Right cardiac atrium (tissue), 5 donors: ENCODE measurements around the gene ZIC5. TPM values are rescaled to one million over a fixed set of nuclear protein-coding genes. Genes with fewer than 3 reads are reported as not detected.

ENCODE experiments used
- ATAC-seq, 2 donors: fragments of 200-7000 bp; cut with Tn5 transposase; one replicate each; pipeline versions ENCODE4 v1.8.0 to v1.9.1; 2020; ENCODE audit warnings: moderate library complexity in 2 of 2, mild to moderate bottlenecking in 1 of 2
- DNase-seq, 3 donors: peaks; one replicate each; pipeline ENCODE4 v3.0.0-alpha.2; 2020
- H3K27ac ChIP-seq: one replicate; pipeline ENCODE4 v1.5.1; 2013; ENCODE audit warnings: mild to moderate bottlenecking, low read length, control low read depth, moderate library complexity
- H3K27me3 ChIP-seq: one replicate; pipeline ENCODE4 v1.6.1; 2013; ENCODE audit not compliant: control insufficient read depth, insufficient read depth
- H3K4me1 ChIP-seq: one replicate; pipeline ENCODE4 v1.6.1; 2013; ENCODE audit warnings: low read length; ENCODE audit not compliant: control insufficient read depth, insufficient read depth
- H3K4me3 ChIP-seq: one replicate; pipeline ENCODE4 v1.5.1; 2013; ENCODE audit warnings: low read length, control low read depth
- H3K9me3 ChIP-seq: one replicate; pipeline ENCODE4 v1.6.1; 2013; ENCODE audit warnings: low read length; ENCODE audit not compliant: control insufficient read depth
- WGBS: extraction: QIAGEN DNeasy Blood & Tissue Kit; methylation state at CpG from one replicate; pipeline ENCODE4 v1.1.7; 2013; 5-methylcytosine and 5-hydroxymethylcytosine counted together
- intact Hi-C, 4 donors: fragments of 100-400 bp; cut with DNase I; formaldehyde crosslinking; loops; one replicate each; pipeline versions ENCODE4 v1.11.0 to v1.14.0; 2022 to 2023
- polyA plus RNA-seq: library from polyadenylated mRNA; stranded (reverse); fragments of 200-250 nt; gene quantifications from one replicate; pipeline ENCODE4 v1.2.3, GENCODE V29; 2013
- total RNA-seq, 4 donors: library from RNA; stranded (reverse); fragmentation: NEBNext Ultra II Directional; extraction: Animal tissue kit (Norgen Biotek cat#: 25700); gene quantifications; one replicate each; pipeline ENCODE4 v1.2.1, GENCODE V29; 2021
- donor health status: healthy with polysubstance abuse.
- donor health status: DM: no; HTN: yes; CAD: no.
- donor health status: DM: no; HTN: no; CAD: no.
- donor health status: DM: no; HTN: yes; CAD: no; lungs with severe emphysema.
- donor health status: DM: yes; HTN: yes; CAD: no.

ZIC5 gene
- total and polyA plus RNA-seq, 5 donors: not detected

DNA sequence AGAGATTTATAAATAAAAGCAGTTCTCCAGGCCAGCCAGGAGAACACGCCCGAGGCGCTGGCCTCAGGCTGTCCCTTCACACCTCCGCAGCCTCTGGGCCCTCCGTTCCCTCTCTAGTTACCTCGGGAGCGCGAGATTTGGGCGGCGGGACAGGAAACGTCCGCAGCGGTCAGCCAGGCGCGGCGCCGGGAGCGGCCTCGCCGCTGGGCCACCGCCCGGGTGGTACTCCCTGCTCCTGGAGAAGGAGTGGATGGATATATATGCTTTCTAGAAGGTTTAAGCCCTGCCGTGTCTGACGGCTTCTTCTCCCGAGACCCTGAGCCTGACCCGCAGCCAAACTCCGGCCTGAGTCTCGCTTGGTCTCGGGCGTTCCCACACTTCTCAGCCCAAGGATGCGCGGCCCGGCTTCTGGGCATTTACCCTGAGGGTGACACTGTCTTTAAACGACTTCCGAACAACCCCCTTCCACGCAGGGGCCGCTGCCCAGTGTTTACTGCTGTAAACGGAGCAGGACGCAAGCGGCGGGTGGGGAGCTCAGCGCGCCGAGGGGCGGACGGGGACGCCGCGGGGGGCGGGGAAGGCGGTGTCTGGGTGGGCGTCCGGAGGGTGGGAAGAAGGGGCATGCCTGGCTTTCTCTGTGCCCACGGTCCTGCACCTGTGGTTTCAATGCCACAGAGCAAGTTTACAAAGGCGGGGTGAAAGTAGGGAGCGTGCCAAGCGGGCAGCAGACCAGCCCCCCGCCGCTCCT lies 8.1 kb upstream of the ZIC5 start:
- DNase-seq (peak in 1 of 3 donors; percentile 55), ATAC-seq (no peak)
- Histone ChIP-seq H3K27ac (no peak overlapping the region), H3K27me3 (no peaks in the 10 kb centered on the region), H3K4me3 (peak overlapping the region; percentile 63), H3K4me1 (no peaks in the 10 kb centered on the region), H3K9me3 (no peaks in the 10 kb centered on the region)
- WGBS: 2% methylated on average over 59 of the region's 59 CpGs
- intact Hi-C loops: no loop called here

DNA sequence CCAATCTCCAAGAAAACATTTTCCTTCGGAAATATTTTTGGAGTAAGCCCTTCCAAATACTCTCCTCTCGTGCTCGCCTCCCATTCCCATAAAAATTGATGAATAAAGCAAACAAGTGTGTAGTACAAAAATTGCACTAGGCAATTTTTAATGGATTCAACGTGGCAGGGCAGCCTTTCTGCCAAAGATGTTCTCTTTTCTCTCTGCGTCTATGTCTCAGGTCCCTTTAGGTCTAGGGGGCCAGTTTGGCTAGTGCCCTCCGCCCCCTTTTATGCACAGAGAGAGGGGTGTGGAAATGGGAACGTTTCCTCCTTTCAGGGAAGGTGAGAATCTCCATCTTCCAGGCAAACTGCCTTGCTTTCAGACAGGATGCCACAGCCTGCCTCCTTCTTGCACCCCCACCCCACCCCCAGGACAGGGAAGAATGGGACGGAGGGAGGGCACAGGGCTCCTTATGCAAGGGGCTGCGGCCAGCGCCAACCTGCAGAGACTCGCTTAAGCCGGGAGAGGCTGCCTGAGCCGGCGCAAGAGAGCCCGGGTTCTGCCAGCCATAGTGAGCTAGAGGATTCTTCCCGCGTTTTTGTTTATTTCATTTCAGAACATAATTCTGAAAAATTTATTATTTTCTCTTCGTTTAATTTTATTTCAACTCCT lies 7.4 kb upstream of the ZIC5 start:
- no peak overlapping the region for H3K4me3 ChIP-seq
- H3K9me3 ChIP-seq: no peaks in the 10 kb centered on the region
- intact Hi-C loops: no loop called here
- no peak for DNase-seq
- H3K27me3 ChIP-seq: no peaks in the 10 kb centered on the region
- no peak for ATAC-seq
- no peaks in the 10 kb centered on the region for H3K4me1 ChIP-seq
- WGBS: 4% methylated on average over 18 of the region's 18 CpGs
- no peak overlapping the region for H3K27ac ChIP-seq

DNA sequence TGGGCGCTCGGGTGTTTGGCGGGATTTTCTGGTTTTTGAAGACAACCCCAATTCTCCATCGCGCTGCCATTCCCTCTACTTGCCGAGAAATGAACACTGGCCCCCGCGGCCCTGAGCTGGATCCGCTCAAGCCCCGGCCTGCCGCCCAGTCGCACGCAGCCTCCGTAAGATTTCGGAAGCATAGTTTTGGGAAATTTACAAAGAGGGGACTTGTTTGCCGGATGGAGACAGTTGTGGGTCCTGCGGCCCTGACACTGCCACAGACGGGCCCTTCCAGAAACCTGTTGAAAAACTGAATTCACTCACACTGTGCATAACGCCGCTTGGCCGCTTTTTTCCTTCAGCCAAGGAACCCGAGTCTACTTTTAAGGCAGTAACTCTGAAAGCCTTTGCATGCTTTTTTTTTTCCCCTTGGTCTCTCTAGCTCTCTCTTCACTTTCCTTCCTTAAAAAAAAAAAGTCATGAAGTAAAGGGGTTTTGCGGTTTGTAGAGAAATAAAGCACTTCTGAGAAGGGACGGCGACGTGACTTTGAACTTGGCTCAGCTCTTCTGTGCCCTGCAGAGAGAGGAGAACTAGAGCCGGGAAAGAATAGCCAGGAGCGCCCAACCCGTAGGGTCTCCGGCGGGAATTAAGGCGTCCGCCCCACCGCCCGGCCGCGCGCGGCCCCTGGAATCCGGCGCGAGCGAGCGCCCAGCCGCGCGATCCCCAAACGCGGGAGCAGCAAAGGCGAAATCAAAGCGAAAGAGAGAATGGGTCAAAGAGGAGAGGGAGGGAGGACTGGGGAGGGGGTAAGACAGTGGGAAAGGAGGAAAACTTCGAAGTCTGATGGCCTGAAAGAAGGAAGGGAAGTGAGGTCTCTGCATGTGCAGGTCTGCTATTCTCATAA lies 6.6 kb upstream of the ZIC5 start:
- H3K27me3 ChIP-seq: no peaks in the 10 kb centered on the region
- no peaks in the 10 kb centered on the region for H3K4me1 ChIP-seq
- ATAC-seq (no peak), DNase-seq (peak in 1 of 3 donors; percentile 17)
- no peak overlapping the region for H3K4me3 ChIP-seq
- intact Hi-C loops: no loop called here
- 13% methylated on average over 52 of the region's 52 CpGs for WGBS
- no peaks in the 10 kb centered on the region for H3K9me3 ChIP-seq
- H3K27ac ChIP-seq: no peak overlapping the region

DNA sequence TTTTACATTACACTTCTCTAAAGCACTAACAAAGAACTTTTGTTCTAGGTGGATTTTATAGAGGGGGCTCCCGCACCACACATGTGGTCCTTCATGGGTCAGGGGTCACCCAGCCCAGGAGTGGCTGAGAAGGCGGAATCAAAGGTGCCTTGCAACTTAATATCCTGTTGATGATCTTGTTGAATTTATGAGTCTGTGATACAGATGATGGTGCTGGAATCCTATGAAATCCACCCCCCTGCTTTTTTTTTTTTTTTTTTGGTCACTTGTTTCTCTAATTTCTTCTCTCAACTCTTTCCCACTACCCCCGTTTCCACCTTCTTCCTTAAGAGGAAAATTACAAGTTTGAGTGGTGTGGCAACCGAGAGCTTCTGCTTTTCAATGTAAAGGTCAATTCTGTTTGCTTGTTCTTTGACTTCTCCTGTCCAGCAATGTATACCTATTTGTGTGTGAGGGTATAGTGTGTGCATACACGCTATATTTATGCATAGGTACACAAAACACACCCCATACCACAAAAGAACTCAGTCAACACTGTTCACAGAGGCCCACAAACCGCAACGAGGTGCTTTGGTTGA lies 5.9 kb upstream of the ZIC5 start:
- ATAC-seq (no peak), DNase-seq (no peak)
- Histone ChIP-seq H3K27ac (no peak overlapping the region), H3K4me1 (no peaks in the 10 kb centered on the region), H3K4me3 (no peak overlapping the region), H3K9me3 (no peaks in the 10 kb centered on the region), H3K27me3 (no peaks in the 10 kb centered on the region)
- intact Hi-C loops: no loop called here
- WGBS: 51% methylated on average over 7 of the region's 7 CpGs

DNA sequence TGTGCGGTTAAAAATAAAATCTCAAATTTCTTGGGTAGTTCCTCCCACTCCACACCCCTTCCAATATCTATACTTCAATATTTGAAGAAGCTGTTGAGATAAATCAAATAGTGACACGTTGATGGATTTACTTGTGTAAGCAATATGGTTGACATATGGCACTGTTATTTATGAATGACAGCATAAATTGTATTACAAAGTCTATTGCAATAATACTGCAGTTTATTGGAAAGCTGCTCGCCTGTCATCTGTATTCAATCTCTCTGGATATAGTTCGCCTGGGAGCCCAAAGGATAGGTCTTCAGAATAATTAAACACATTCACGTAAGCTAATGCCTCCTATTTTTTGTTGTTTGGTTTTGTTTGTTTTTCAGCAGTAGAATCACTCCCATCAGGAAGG lies 5.0 kb upstream of the ZIC5 start:
- ATAC-seq: no peak
- Histone ChIP-seq H3K27ac (no peak overlapping the region), H3K4me1 (no peaks in the 10 kb centered on the region), H3K4me3 (no peak overlapping the region), H3K27me3 (no peaks in the 10 kb centered on the region), H3K9me3 (no peaks in the 10 kb centered on the region)
- no peak for DNase-seq
- 78% methylated on average over 5 of the region's 5 CpGs for WGBS
- intact Hi-C loops: no loop called here

DNA sequence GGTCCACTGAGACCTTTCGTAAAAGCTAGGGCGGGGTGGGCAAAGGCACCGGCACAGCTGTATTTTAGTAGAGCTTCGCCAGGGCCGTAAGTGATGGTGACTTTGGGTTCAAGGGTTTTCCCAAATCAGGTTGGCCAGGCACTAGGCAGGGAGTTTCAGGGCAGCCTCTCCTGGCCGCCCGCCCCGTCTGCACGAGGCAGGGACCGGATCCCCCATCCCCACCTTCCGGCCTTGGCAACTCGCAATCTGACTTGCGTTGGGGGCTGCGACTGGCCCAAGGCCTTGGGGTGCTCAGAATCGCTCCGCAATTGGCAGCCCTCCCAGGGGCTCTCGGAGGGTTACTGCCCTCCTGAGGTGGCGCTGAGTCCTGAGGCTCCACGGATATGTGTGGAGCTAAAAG lies 4.1 kb upstream of the ZIC5 start:
- Histone ChIP-seq H3K27ac (no peak overlapping the region), H3K9me3 (no peaks in the 10 kb centered on the region), H3K4me1 (no peaks in the 10 kb centered on the region), H3K27me3 (no peaks in the 10 kb centered on the region), H3K4me3 (no peak overlapping the region)
- DNase-seq (no peak), ATAC-seq (no peak)
- 24% methylated on average over 19 of the region's 19 CpGs for WGBS
- intact Hi-C loops: no loop called here

DNA sequence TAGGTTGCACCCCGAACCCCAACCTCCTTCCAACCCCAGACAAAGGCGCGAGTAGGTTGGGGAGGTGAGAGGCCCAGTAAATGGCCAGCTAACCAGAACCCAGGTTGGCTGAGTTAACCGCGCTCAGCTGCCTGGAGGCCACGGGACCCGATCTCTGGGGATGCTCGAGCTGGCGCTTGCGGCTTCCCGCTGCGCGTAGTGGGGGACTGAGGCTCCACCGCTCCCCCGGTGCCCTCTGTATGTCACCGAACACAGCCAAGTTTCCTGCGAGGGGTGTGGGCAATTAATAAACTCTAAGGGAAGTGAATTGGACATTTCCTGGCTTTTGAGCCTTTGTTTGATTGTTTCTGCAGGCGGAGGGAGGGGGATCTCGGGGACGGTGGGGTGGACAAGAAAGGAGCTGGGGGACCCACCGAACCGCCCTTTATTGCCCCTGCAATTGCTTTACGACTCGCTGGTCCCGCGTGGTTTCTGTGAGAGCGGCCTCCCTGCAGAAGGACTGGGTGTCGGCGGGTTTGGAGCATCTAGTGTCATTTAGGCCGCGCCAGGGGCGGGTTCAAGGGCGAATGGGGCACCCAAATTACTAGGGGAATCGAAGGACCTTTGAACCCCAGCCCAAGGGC lies 3.5 kb upstream of the ZIC5 start:
- 9% methylated on average over 34 of the region's 34 CpGs for WGBS
- ATAC-seq (no peak), DNase-seq (no peak)
- Histone ChIP-seq H3K27ac (no peak overlapping the region), H3K27me3 (no peaks in the 10 kb centered on the region), H3K4me3 (no peak overlapping the region), H3K9me3 (no peaks in the 10 kb centered on the region), H3K4me1 (peaks cover 1% of the 10 kb centered on the region)
- intact Hi-C loops: no loop called here

DNA sequence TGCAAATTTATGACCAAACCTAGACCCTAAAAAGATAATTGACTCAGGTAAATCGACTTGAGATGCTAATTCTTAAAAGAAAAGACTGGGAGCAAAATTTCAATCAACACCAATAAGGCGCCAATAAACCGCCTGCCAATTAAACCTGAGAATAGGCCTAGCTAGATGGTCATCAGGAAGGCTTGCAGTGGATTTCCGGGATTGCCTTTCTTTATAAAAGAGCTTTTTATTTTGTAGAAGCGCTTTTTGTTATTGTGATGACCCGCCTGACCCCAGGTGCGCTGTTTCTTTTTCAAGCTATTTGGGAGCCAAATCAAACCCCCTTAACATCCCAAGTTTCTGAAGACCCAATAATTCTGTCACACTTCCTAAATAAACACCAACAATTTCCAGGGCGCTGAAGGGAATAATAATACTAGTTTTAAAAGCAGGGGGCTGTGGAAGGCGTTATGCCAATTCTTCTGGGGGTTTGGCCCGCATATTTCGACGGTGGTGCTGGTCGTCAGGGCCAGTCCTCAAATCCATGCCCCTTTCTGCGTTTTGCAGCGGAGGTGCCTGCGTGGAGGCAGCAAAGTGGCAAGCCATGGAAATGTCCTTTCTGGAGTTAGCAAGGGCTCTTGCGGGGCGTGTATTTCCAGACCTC lies 2.9 kb upstream of the ZIC5 start:
- no peak for DNase-seq

DNA sequence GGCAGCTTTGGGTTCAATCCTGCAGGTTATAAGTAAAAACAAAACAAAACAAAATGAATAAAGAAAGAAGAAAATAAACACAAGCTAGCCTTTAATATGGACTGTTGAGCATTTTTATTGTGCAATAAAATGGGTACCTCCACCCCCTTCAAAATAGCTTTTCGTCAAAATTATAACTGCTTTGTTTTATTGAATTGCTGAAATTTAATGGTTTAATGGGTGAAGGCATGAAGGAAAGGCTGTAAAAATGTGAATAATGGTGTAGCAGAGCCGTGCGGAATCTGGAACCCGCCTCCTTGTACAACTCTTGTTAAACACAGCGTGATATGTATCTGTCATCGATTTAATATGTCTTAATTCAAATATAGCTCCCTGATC lies 2.2 kb upstream of the ZIC5 start:
- no peaks in the 10 kb centered on the region for H3K27me3 ChIP-seq

More for the DNA sequence above, 2.9 kb upstream of the ZIC5 start:
- no peak for ATAC-seq
- Histone ChIP-seq H3K4me1 (peaks cover 3% of the 10 kb centered on the region), H3K27ac (no peak overlapping the region), H3K4me3 (no peak overlapping the region), H3K27me3 (no peaks in the 10 kb centered on the region), H3K9me3 (no peaks in the 10 kb centered on the region)
- 16% methylated on average over 18 of the region's 18 CpGs for WGBS
- intact Hi-C loops: no loop called here

DNA sequence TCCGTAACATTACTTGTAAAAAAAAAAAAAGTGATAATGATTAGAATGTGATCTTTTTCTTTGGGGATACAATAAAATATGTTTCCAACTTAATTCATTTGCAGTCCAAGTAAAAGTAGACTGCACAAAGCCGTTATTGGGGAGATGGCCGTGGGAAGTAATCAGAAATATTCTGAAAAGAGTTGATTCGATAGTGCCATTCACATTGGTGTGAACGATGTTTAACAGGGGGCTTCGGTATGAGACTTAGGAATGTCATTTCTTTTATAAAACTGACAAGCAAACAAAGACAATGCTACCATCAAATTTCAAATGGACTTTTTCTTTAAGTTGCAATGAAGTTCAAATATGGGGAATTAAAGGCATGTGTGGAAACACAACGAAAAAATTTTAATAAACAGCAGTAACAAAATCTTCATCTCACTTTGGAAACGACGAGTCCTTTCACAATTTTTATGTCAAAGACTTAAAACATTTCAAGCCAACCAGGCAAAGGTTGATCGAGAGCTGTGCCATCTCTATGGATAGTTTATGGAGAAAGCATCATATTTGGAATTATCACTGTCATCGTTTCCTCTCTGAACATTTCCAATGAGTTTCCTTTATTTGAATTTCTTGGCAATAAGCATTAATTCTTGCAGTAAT lies 1.7 kb upstream of the ZIC5 start:
- intact Hi-C loops: no loop called here
- H3K9me3 ChIP-seq: no peaks in the 10 kb centered on the region
- 12% methylated on average over 11 of the region's 11 CpGs for WGBS
- no peak overlapping the region for H3K4me3 ChIP-seq
- H3K27ac ChIP-seq: no peak overlapping the region
- peaks cover 3% of the 10 kb centered on the region for H3K4me1 ChIP-seq
- no peaks in the 10 kb centered on the region for H3K27me3 ChIP-seq
- no peak for DNase-seq
- no peak for ATAC-seq

More for the DNA sequence above, 2.2 kb upstream of the ZIC5 start:
- no peak for ATAC-seq
- no peak for DNase-seq
- 17% methylated on average over 6 of the region's 6 CpGs for WGBS
- Histone ChIP-seq H3K9me3 (no peaks in the 10 kb centered on the region), H3K4me3 (no peak overlapping the region), H3K27ac (no peak overlapping the region), H3K4me1 (peaks cover 3% of the 10 kb centered on the region)
- intact Hi-C loops: no loop called here
